HCT116 (cell line): ENCODE results near the gene KCNIP3. TPM values are rescaled to one million over a fixed set of nuclear protein-coding genes. Genes with fewer than 3 reads are reported as not detected.
A peak's percentile ranks its signal among the peaks of the same experiment; 100 is the strongest.

Experiments
- ATAC-seq: fragments of 200-7000 bp; cut with Tn5 transposase; 2 replicates; pipeline ENCODE4 v1.9.1; 2020; ENCODE audit warnings: mild to moderate bottlenecking, moderate library complexity
- BruUV-seq: library from RNA; stranded (reverse); fragments of 400-500 nt; replicated peaks from 2 replicates; lab custom pipeline; 2021; lab: Mats Ljungman, UMichigan
- CTCF ChIA-PET: fragments of 300-600 bp; sonication (Branson Sonifier 250); formaldehyde crosslinking; loops from one replicate; lab custom pipeline; 2021; ENCODE audit warnings: antibody characterized with exemption; lab: Charles Lee
- POLR2A ChIA-PET: fragments of 300-600, 350-600 bp; sonication (Branson Sonifier 250); formaldehyde crosslinking; loops from one replicate; lab custom pipeline; 2021; ENCODE audit warnings: antibody characterized with exemption; lab: Charles Lee
- RAD21 ChIA-PET, 2 experiments: fragments of 300-600 bp; sonication (Branson Sonifier 250); formaldehyde crosslinking; loops; one replicate each; lab custom pipeline; 2023; ENCODE audit warnings: low total read pairs in 2 of 2; ENCODE audit not compliant: uncharacterized antibody in 2 of 2, unreplicated experiment in 2 of 2, low non-redundant PET in 1 of 2; lab: Charles Lee
- DNase-seq: peaks from one replicate; pipeline ENCODE4 v3.0.0-alpha.2; 2010; ENCODE audit warnings: low read depth, low spot score
- H2AFZ ChIP-seq: fragments of 200-600 bp; shearing (Covaris generic), sonication (generic); 2 replicates; pipeline ENCODE4 v1.6.1; 2017; ENCODE audit warnings: low read depth, mixed run types, mixed read lengths, antibody characterized with exemption, low read length; ENCODE audit not compliant: poor library complexity, severe bottlenecking
- H3K27ac ChIP-seq: 2 replicates; pipeline ENCODE4 v1.5.1; 2012; ENCODE audit warnings: low read depth, low read length
- H3K27me3 ChIP-seq: fragments of 200-600 bp; sonication (generic); 2 replicates; pipeline ENCODE4 v1.6.1; 2016; ENCODE audit warnings: mixed run types, low read length, mixed read lengths; ENCODE audit not compliant: insufficient read depth
- H3K36me3 ChIP-seq, 2 experiments: fragments of 200-500 bp in 1 of 2; fragments of 200-600 bp in 1 of 2; sonication (Bioruptor generic) in 1 of 2; sonication (generic) in 1 of 2; 2 replicates each; pipeline versions ENCODE4 v1.5.1 to v1.6.1; 2014 to 2016; ENCODE audit warnings: low read length in 2 of 2, inconsistent platforms in 1 of 2, mixed read lengths in 1 of 2, mixed run types in 1 of 2; ENCODE audit not compliant: insufficient read depth in 2 of 2, control insufficient read depth in 1 of 2
- H3K4me1 ChIP-seq, 2 experiments: fragments of 200-600 bp in 1 of 2; sonication (generic) in 1 of 2; 2 replicates each; pipeline versions ENCODE4 v1.5.1 to v1.6.1; 2012 to 2017; ENCODE audit warnings: low read length in 2 of 2, inconsistent platforms in 1 of 2, mild to moderate bottlenecking in 1 of 2, mixed read lengths in 1 of 2, mixed run types in 1 of 2, moderate library complexity in 1 of 2; ENCODE audit not compliant: insufficient read depth in 2 of 2, control insufficient read depth in 1 of 2
- H3K4me2 ChIP-seq: fragments of 200-600 bp; sonication (generic); 2 replicates; pipeline ENCODE4 v1.6.1; 2017; ENCODE audit warnings: mixed run types, low read length, mixed read lengths
- H3K4me3 ChIP-seq, 2 experiments: fragments of 200-600 bp in 1 of 2; sonication (generic) in 1 of 2; replicated peaks in 1 of 2; 2 replicates each; pipeline ENCODE4 v1.5.1; 2011 to 2016; ENCODE audit warnings: low read length in 2 of 2, control low read depth in 1 of 2, low read depth in 1 of 2, mild to moderate bottlenecking in 1 of 2, mixed read lengths in 1 of 2, mixed run types in 1 of 2
- H3K79me2 ChIP-seq: fragments of 200-600 bp; sonication (generic); 2 replicates; pipeline ENCODE4 v1.6.1; 2017; ENCODE audit warnings: mild to moderate bottlenecking, mixed run types, low read length, moderate library complexity, mixed read lengths; ENCODE audit not compliant: insufficient read depth
- H3K9ac ChIP-seq: fragments of 200-600 bp; sonication (generic); 2 replicates; pipeline ENCODE4 v1.6.1; 2016; ENCODE audit warnings: low read length, mixed read lengths
- H3K9me2 ChIP-seq: fragments of 200-600 bp; sonication (generic), shearing (Covaris generic); 2 replicates; pipeline ENCODE4 v1.6.1; 2017; ENCODE audit warnings: mixed run types, mild to moderate bottlenecking, moderate library complexity; ENCODE audit not compliant: insufficient read depth
- H3K9me3 ChIP-seq, 2 experiments: fragments of 200-500 bp in 1 of 2; fragments of 200-600 bp in 1 of 2; sonication (Bioruptor generic) in 1 of 2; sonication (generic) in 1 of 2; 2 replicates each; pipeline ENCODE4 v1.6.1; 2014 to 2017; ENCODE audit warnings: low read length in 2 of 2, mixed read lengths in 2 of 2, inconsistent platforms in 1 of 2, low read depth in 1 of 2, mild to moderate bottlenecking in 1 of 2, mixed run types in 1 of 2, moderate library complexity in 1 of 2; ENCODE audit not compliant: control insufficient read depth in 1 of 2, insufficient read depth in 1 of 2
- H4K20me1 ChIP-seq: fragments of 200-600 bp; sonication (generic), shearing (Covaris generic); 2 replicates; pipeline ENCODE4 v1.6.1; 2017; ENCODE audit warnings: mixed run types, mild to moderate bottlenecking, moderate library complexity; ENCODE audit not compliant: insufficient read depth
- ATF3 ChIP-seq: IDR thresholded peaks from 2 replicates; pipeline ENCODE4 v1.6.1; 2012
- CBX3 ChIP-seq: IDR thresholded peaks from 2 replicates; pipeline ENCODE4 v1.6.1; 2012; ENCODE audit warnings: low read depth
- CEBPB ChIP-seq: IDR thresholded peaks from 2 replicates; pipeline ENCODE4 v1.6.1; 2012; ENCODE audit warnings: low read depth
- CTCF ChIP-seq, 3 experiments: fragments of 200-600 bp in 1 of 3; sonication (generic) in 1 of 3; IDR thresholded peaks in 2 of 3; conservative IDR thresholded peaks in 1 of 3; 2 replicates each; pipeline ENCODE4 v1.5.1; 2012 to 2017; ENCODE audit warnings: low read depth in 2 of 3, low read length in 2 of 3, antibody characterized with exemption in 1 of 3, borderline replicate concordance in 1 of 3, control low read depth in 1 of 3, mild to moderate bottlenecking in 1 of 3, mixed read lengths in 1 of 3, mixed run types in 1 of 3, moderate library complexity in 1 of 3; ENCODE audit not compliant: insufficient read depth in 1 of 3
- EGR1 ChIP-seq: IDR thresholded peaks from 2 replicates; pipeline ENCODE4 v1.6.1; 2012; ENCODE audit warnings: low read depth
- ELF1 ChIP-seq: IDR thresholded peaks from 2 replicates; pipeline ENCODE4 v1.6.1; 2012; ENCODE audit warnings: low read depth, borderline replicate concordance
- FOSL1 ChIP-seq: IDR thresholded peaks from 2 replicates; pipeline ENCODE4 v1.6.1; 2012; ENCODE audit warnings: low read depth
- RAD21 ChIP-seq: IDR thresholded peaks from 2 replicates; pipeline ENCODE4 v1.6.1; 2012; ENCODE audit warnings: low read depth, mild to moderate bottlenecking
- REST ChIP-seq: IDR thresholded peaks from 2 replicates; pipeline ENCODE4 v1.6.1; 2012; ENCODE audit warnings: low read depth
- SIN3A ChIP-seq: IDR thresholded peaks from 2 replicates; pipeline ENCODE4 v1.6.1; 2012; ENCODE audit warnings: low read depth
- SP1 ChIP-seq: IDR thresholded peaks from 2 replicates; pipeline ENCODE4 v1.6.1; 2012; ENCODE audit warnings: low read depth
- SRF ChIP-seq: IDR thresholded peaks from 2 replicates; pipeline ENCODE4 v1.6.1; 2012; ENCODE audit warnings: low read depth
- TCF7L2 ChIP-seq: IDR thresholded peaks from 2 replicates; pipeline ENCODE4 v1.7.0; 2011; ENCODE audit warnings: borderline replicate concordance, inconsistent platforms; ENCODE audit not compliant: insufficient read depth, insufficient read length; ENCODE audit errors: extremely low read depth
- YY1 ChIP-seq: IDR thresholded peaks from 2 replicates; pipeline ENCODE4 v1.6.1; 2011; ENCODE audit warnings: low read length, low read depth, moderate library complexity, mild to moderate bottlenecking; ENCODE audit not compliant: insufficient replicate concordance; ENCODE audit errors: extremely low read depth
- ZFX ChIP-seq: fragments of 450-650 bp; IDR thresholded peaks from 2 replicates; pipeline ENCODE4 v1.6.1; 2017
- ZNF274 ChIP-seq: fragments of 200-500 bp; sonication (Bioruptor generic); IDR thresholded peaks from 2 replicates; pipeline ENCODE4 v1.6.1; 2014; ENCODE audit warnings: mild to moderate bottlenecking, low read depth, low read length, inconsistent platforms
- intact Hi-C: fragments of 100-400 bp; cut with micrococcal nuclease; formaldehyde crosslinking; loops from 2 replicates; pipeline ENCODE4 v1.10.0; 2022
- total RNA-seq: library from RNA; stranded (reverse); gene quantifications from one replicate; pipeline ENCODE4 v1.2.1, GENCODE V29; 2021; ENCODE audit not compliant: unreplicated experiment

KCNIP3 gene
- total RNA-seq, 1 experiment from 2014 or later, result 3.1 TPM

GRCh38 chr2:95276888-95277245, 20.3 kb upstream of the KCNIP3 start:
- ChIA-PET CTCF (interaction anchor here (1.5 to 1.9 kb wide), 3 partner anchors 9 to 112 kb away, joined by 4 to 8 read pairs (median 4); no protein-coding TSS in a partner anchor), POLR2A (interaction anchor here (1.3 kb wide), 1 partner anchor 16 kb away, joined by 3 read pairs; no protein-coding TSS in a partner anchor), RAD21 (interaction anchor here in 1 of 2 experiments (1.1 kb wide), 1 partner anchor 45 kb away, joined by 3 read pairs; no protein-coding TSS in a partner anchor)
- DNase-seq (no peak), ATAC-seq (no peak)
- Histone ChIP-seq H3K36me3 (no peaks in the 10 kb centered on the region), H3K4me2 (peak overlapping the region; percentile 64; the same call in 1 of the 2 replicates), H3K79me2 (no peaks in the 10 kb centered on the region), H3K9ac (no peak overlapping the region), H3K27ac (no peak overlapping the region), H4K20me1 (no peaks in the 10 kb centered on the region), H3K9me3 (no peaks in the 10 kb centered on the region), H3K9me2 (no peaks in the 10 kb centered on the region), H3K27me3 (no peaks in the 10 kb centered on the region), H3K4me1 (peaks cover 33 to 61% of the 10 kb centered on the region in 2 experiments), H3K4me3 (no peak overlapping the region), H2AFZ (no peak overlapping the region)
- intact Hi-C loops, result no loop called here
- TF ChIP-seq ATF3 (no peak), CTCF (IDR thresholded peaks at IDR 0.05 in 2 of 3, conservative IDR thresholded peaks at IDR 0.05 in 1 of 3; ENCODE audit: borderline replicate concordance in 1 of 3, insufficient read depth in 1 of 3, low read depth in 2 of 3, low read length in 2 of 3) (no peak), SRF (no peak), RAD21 (no peak), ELF1 (no peak), EGR1 (no peak), SIN3A (no peak), REST (no peak), CBX3 (no peak), SP1 (no peak), YY1 (no peak), ZNF274 (no peak), ZFX (no peak), FOSL1 (no peak), TCF7L2 (no peak), CEBPB (no peak)
- BruUV-seq, result no TSS peak
